Ishikawa (cell line): ENCODE measurements around the gene MFSD6L.

ENCODE experiments used
- CEBPB ChIP-seq: IDR thresholded peaks from 2 replicates; pipeline ENCODE4 v1.6.1; 2012
- CREB1 ChIP-seq: IDR thresholded peaks from 2 replicates; pipeline ENCODE4 v1.6.1; 2012; ENCODE audit warnings: low read depth
- EGR1 ChIP-seq: IDR thresholded peaks from 2 replicates; pipeline ENCODE4 v1.6.1; 2012
- EP300 ChIP-seq: IDR thresholded peaks from 2 replicates; pipeline ENCODE4 v1.6.1; 2012; ENCODE audit warnings: borderline replicate concordance
- FOXM1 ChIP-seq: IDR thresholded peaks from 2 replicates; pipeline ENCODE4 v1.6.1; 2012; ENCODE audit warnings: low read depth, borderline replicate concordance
- NFIC ChIP-seq: IDR thresholded peaks from 2 replicates; pipeline ENCODE4 v1.6.1; 2012
- RAD21 ChIP-seq: IDR thresholded peaks from 2 replicates; pipeline ENCODE4 v1.6.1; 2012; ENCODE audit warnings: low read depth
- TAF1 ChIP-seq: IDR thresholded peaks from 2 replicates; pipeline ENCODE4 v1.6.1; 2012; ENCODE audit warnings: low read depth, mild to moderate bottlenecking
- TCF12 ChIP-seq: IDR thresholded peaks from 2 replicates; pipeline ENCODE4 v1.6.1; 2012; ENCODE audit warnings: low read depth
- TEAD4 ChIP-seq: IDR thresholded peaks from 2 replicates; pipeline ENCODE4 v1.6.1; 2012
- YY1 ChIP-seq: IDR thresholded peaks from 2 replicates; pipeline ENCODE4 v1.6.1; 2012; ENCODE audit warnings: low read depth
- ZBTB7A ChIP-seq: IDR thresholded peaks from 2 replicates; pipeline ENCODE4 v1.6.1; 2012; ENCODE audit warnings: low read depth
- TF ChIP-seq, protein P1 (sequence below): IDR thresholded peaks from 2 replicates; pipeline ENCODE4 v1.6.1; 2012; ENCODE audit warnings: low read depth, mild to moderate bottlenecking
- TF ChIP-seq, protein P2 (sequence below): IDR thresholded peaks from 2 replicates; pipeline ENCODE4 v1.6.1; 2012
- TF ChIP-seq, protein P3 (sequence below): IDR thresholded peaks from 2 replicates; pipeline ENCODE4 v1.6.1; 2012

MFSD6L gene

DNA sequence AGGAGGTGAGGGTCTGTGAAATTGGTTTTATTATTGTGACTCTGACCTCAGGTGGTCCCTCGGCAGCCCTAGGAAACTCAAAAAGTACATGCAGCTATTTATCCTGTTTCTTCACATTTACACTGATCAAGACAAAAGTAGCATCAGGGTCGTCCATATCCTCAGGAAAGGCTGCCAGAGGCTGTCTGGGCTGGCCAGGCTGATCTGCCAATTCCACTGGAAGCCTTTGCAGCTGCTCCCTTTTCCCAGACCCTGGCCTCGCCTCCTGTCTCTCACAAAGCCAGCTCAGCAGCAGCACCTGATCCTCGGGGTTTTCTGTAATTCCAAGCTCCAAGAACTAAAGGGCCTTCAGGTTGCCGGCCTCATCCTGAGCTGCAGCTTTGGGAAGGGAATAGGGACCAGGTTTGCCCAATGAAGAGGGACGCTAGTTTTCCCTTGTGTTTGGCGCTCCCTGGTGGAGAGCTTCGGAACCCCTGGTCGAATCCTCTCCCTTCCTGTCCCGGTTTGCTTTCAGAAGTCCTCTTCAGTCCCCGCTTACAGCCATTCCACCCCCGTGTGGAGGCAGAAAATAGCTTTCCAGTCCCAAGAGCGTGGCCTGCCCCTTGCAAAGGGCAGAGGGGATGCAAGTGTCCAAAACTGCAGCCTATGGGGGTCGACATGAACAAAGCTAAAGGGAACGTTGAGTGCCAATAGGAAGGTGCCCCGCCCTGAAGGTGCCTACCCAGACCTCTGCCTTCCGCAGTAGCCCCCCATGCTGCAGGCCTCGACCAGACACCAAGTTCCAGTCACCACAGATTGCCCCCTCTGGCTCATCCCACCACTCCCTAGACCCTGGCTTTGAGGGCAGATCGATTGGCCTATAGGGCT, 13.4 kb downstream of the MFSD6L start:
- TF ChIP-seq RAD21 (peak; percentile 90), EP300 (no peak)

DNA sequence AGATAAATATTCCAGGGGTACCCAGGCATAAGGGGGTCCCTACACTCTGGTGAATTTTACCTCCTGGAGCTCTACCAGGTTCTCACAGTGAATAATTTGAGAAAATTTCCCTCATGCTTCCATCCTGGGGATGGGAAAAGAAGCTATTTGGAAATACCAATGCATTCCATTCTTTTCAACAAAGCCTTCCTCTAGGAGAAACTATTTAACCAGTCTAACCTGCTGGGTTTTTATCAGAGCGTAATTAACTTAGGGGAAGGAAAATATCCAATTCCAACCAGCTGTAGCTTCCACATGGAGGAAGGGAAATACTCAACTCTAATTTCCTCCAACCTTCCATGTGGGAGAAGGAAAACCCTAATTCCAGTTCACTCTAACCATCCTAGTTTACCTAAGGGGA, 17.0 kb downstream of the MFSD6L start:
- TF ChIP-seq EGR1, result no peak
- no peak for TF ChIP-seq CEBPB
- TF ChIP-seq, protein P1, sequence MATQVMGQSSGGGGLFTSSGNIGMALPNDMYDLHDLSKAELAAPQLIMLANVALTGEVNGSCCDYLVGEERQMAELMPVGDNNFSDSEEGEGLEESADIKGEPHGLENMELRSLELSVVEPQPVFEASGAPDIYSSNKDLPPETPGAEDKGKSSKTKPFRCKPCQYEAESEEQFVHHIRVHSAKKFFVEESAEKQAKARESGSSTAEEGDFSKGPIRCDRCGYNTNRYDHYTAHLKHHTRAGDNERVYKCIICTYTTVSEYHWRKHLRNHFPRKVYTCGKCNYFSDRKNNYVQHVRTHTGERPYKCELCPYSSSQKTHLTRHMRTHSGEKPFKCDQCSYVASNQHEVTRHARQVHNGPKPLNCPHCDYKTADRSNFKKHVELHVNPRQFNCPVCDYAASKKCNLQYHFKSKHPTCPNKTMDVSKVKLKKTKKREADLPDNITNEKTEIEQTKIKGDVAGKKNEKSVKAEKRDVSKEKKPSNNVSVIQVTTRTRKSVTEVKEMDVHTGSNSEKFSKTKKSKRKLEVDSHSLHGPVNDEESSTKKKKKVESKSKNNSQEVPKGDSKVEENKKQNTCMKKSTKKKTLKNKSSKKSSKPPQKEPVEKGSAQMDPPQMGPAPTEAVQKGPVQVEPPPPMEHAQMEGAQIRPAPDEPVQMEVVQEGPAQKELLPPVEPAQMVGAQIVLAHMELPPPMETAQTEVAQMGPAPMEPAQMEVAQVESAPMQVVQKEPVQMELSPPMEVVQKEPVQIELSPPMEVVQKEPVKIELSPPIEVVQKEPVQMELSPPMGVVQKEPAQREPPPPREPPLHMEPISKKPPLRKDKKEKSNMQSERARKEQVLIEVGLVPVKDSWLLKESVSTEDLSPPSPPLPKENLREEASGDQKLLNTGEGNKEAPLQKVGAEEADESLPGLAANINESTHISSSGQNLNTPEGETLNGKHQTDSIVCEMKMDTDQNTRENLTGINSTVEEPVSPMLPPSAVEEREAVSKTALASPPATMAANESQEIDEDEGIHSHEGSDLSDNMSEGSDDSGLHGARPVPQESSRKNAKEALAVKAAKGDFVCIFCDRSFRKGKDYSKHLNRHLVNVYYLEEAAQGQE, result no peak
- TF ChIP-seq TAF1, result no peak
- TF ChIP-seq CREB1, result no peak
- TF ChIP-seq, protein P2, sequence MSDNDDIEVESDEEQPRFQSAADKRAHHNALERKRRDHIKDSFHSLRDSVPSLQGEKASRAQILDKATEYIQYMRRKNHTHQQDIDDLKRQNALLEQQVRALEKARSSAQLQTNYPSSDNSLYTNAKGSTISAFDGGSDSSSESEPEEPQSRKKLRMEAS, result no peak
- no peak for TF ChIP-seq FOXM1
- TF ChIP-seq TCF12, result no peak
- no peak for TF ChIP-seq EP300
- TF ChIP-seq, protein P3, sequence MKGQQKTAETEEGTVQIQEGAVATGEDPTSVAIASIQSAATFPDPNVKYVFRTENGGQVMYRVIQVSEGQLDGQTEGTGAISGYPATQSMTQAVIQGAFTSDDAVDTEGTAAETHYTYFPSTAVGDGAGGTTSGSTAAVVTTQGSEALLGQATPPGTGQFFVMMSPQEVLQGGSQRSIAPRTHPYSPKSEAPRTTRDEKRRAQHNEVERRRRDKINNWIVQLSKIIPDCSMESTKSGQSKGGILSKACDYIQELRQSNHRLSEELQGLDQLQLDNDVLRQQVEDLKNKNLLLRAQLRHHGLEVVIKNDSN, result no peak
- TF ChIP-seq TEAD4, result no peak
- no peak for TF ChIP-seq YY1
- no peak for TF ChIP-seq ZBTB7A
- TF ChIP-seq RAD21, result no peak
- no peak for TF ChIP-seq NFIC

DNA sequence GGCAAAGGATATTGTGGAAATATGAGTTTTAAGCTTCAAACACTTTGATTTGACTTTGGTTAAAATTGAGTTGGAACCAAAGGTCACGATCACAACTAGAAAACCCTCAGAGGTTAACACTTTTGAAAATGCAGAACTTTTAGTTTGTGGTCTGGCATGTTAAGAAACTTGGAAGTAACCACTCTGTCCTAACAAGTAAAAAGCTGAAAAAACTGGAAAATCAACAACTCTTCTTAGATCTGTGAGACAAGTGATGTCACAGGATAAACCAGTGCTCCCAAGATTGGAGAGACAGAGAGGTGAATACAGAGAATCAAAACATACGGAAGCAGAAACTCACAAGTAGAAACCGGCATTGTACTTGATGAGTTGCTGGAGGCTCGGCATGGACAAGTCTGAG, 17.4 kb downstream of the MFSD6L start:
- TF ChIP-seq EP300, result no peak
- TF ChIP-seq TCF12, result no peak
- TF ChIP-seq, protein P1, result no peak
- TF ChIP-seq, protein P2, result no peak
- no peak for TF ChIP-seq RAD21

DNA sequence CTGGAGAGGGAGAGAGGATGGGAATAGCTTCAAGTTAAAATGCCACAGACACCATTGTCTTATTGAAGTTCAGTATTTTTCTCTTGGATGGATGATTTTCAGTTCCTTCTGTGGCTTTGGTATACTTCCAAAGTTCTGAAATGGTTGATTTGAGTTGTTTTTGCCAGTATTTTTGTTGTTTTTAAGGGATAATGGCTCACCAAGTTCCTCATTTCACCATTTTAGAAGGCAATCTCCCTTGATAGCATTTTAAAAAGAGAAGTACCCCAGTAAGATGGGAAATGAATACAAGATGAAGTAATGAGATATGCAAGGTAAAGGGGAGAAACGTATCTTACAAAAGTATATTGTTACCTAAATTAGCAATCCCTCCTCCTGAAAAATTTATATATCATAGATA, 22.3 kb downstream of the MFSD6L start:
- no peak for TF ChIP-seq EP300
- no peak for TF ChIP-seq ZBTB7A
- TF ChIP-seq, protein P1, result no peak
- TF ChIP-seq CREB1, result no peak
- TF ChIP-seq TCF12, result no peak
- no peak for TF ChIP-seq TAF1
- no peak for TF ChIP-seq EGR1
- TF ChIP-seq RAD21, result no peak
- TF ChIP-seq TEAD4, result no peak
- no peak for TF ChIP-seq CEBPB
- TF ChIP-seq, protein P3, result no peak
- TF ChIP-seq FOXM1, result no peak
- no peak for TF ChIP-seq YY1
- TF ChIP-seq, protein P2, result no peak
- TF ChIP-seq NFIC, result no peak
